ENCODE data around the gene PDCL2. TPM values are rescaled to one million over a fixed set of nuclear protein-coding genes. Genes with fewer than 3 reads are reported as not detected.

The PDCL2 gene
- total and polyA plus RNA-seq, 2 of the 8 experiments (the other 6 are each of a cell fraction or from before 2014, with no cell fraction given): not detected

GRCh38 chr4:55547918-55548317 is 44.1 kb downstream of the PDCL2 start (continued):
- TF ChIP-seq CBX5 (IDR thresholded peaks at IDR 0.05; ENCODE audit: low read depth, low read length): no peak

Measured in H1 (cell line).